Upper lobe of left lung (tissue), 4 donors: ENCODE data around the gene MICU2.

ENCODE experiments used
- CTCF ChIP-seq, 6 experiments: fragments of 450-650 bp in 4 of 6; fragments of 200-600 bp in 2 of 6; sonication (generic) in 2 of 6; IDR thresholded peaks; one replicate each; pipeline ENCODE4 v1.5.1; 2016 to 2019; ENCODE audit warnings: antibody characterized with exemption in 6 of 6
- POLR2A ChIP-seq, 4 donors: fragments of 450-650 bp; IDR thresholded peaks; one replicate each; pipeline ENCODE4 v1.5.1; 2016 to 2017; ENCODE audit warnings: antibody characterized with exemption in 4 of 4, mild to moderate bottlenecking in 2 of 4
- POLR2AphosphoS5 ChIP-seq, 2 donors: sonication (generic); formaldehyde crosslinking; IDR thresholded peaks; one replicate each; pipeline ENCODE4 v1.5.1; 2017; ENCODE audit warnings: antibody characterized with exemption in 2 of 2

GRCh38 chr13:21616880-21617279 lies 12.9 kb upstream of the MICU2 start:
- TF ChIP-seq CTCF (IDR thresholded peaks at IDR 0.05): no peak
- TF ChIP-seq POLR2AphosphoS5 (IDR thresholded peaks at IDR 0.05): no peak
- TF ChIP-seq POLR2A (IDR thresholded peaks at IDR 0.05): no peak
